Measurements from ENCODE around the gene HOXA10.

DNA sequence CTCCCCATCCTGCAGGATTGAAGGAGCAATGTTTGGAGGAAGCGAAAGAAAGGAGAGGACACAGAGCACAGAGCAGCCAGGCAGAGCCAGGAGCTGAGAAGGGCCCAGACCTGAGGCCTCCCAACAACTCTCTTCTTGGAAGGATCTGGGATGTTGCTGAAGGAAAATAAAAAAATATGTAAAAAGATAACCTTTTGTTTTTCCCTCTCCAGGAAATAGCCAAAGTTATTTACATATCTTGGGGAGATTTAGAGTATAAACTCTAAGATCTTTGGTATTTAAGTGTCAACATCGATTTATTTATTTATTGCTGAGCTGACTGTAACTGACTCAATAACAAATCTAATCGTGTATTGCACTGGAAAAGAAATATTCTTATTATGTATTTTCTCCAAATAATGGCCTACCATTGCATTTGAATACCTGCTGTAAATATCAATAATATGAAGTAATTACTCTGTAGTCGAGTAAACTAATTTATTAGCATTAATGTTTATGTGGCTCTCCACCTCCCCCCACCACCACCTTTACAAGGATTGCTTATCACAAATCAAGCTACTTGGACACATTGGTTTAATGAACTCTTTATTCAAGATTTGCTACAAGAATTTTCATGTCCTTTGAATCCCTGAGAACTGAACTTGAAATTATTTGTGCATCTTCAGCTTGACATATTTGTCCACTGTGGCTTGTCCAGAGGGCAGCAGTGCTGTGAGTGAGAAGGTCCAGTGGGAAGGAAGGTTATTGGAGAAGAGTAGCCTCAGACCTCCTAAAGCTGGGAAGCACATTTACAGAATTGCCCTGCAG lies 12.8 kb upstream of the HOXA10 start:
- TF ChIP-seq, protein P1, sequence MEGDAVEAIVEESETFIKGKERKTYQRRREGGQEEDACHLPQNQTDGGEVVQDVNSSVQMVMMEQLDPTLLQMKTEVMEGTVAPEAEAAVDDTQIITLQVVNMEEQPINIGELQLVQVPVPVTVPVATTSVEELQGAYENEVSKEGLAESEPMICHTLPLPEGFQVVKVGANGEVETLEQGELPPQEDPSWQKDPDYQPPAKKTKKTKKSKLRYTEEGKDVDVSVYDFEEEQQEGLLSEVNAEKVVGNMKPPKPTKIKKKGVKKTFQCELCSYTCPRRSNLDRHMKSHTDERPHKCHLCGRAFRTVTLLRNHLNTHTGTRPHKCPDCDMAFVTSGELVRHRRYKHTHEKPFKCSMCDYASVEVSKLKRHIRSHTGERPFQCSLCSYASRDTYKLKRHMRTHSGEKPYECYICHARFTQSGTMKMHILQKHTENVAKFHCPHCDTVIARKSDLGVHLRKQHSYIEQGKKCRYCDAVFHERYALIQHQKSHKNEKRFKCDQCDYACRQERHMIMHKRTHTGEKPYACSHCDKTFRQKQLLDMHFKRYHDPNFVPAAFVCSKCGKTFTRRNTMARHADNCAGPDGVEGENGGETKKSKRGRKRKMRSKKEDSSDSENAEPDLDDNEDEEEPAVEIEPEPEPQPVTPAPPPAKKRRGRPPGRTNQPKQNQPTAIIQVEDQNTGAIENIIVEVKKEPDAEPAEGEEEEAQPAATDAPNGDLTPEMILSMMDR (IDR thresholded peaks at IDR 0.05) = no peak
- no peak for TF ChIP-seq POLR2A (IDR thresholded peaks at IDR 0.05)

All from heart left ventricle (tissue), 13 donors.